B cell (primary cell): ENCODE measurements around the gene PAGE4.

ENCODE experiments used
- EZH2 ChIP-seq: IDR thresholded peaks from 2 replicates; pipeline ENCODE4 v1.6.1; 2012; ENCODE audit warnings: borderline replicate concordance, low read depth, mild to moderate bottlenecking, moderate library complexity, low read length; ENCODE audit not compliant: insufficient read depth, poor library complexity, severe bottlenecking
- TF ChIP-seq, protein P1 (sequence below): fragments of 200-600 bp; IDR thresholded peaks from one replicate; pipeline ENCODE4 v1.8.0; 2022; ENCODE audit warnings: antibody characterized with exemption, mild to moderate bottlenecking

DNA sequence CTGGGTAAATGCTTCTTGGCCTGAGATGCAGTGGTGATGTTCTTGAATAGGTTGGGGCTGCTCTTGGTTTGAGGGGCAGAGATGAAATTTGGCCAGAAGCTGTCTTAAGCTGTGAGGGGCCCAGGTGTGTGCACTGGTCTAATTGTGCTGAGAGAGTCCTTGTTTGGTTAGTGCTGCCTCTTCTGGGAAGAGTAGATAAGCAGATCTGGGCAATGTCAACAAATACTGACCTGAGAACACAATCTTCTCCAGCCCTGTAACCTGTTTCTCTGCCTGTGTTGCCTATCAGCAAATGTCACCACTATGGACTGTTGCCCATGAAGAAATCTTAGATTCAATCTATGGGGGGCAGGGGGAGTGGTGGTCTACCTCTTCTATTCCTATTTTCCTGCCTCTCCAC lies 33.0 kb downstream of the PAGE4 start:
- TF ChIP-seq, protein P1, sequence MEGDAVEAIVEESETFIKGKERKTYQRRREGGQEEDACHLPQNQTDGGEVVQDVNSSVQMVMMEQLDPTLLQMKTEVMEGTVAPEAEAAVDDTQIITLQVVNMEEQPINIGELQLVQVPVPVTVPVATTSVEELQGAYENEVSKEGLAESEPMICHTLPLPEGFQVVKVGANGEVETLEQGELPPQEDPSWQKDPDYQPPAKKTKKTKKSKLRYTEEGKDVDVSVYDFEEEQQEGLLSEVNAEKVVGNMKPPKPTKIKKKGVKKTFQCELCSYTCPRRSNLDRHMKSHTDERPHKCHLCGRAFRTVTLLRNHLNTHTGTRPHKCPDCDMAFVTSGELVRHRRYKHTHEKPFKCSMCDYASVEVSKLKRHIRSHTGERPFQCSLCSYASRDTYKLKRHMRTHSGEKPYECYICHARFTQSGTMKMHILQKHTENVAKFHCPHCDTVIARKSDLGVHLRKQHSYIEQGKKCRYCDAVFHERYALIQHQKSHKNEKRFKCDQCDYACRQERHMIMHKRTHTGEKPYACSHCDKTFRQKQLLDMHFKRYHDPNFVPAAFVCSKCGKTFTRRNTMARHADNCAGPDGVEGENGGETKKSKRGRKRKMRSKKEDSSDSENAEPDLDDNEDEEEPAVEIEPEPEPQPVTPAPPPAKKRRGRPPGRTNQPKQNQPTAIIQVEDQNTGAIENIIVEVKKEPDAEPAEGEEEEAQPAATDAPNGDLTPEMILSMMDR = no peak
- no peak for TF ChIP-seq EZH2
